ENCODE results near the gene RASGRP1.

- TF ChIP-seq CTCF (IDR thresholded peaks at IDR 0.05) (no peak), SIN3A (IDR thresholded peaks at IDR 0.05; ENCODE audit: borderline replicate concordance, insufficient read depth, low read depth, low read length) (no peak)
These were observed 12.6 kb downstream of the RASGRP1 start for GRCh38 chr15:38551720-38552648.
